GM10266 (cell line): ENCODE data around the gene CPNE7.

Source experiments
- DNase-seq: peaks from one replicate; pipeline ENCODE4 v3.0.0; 2012; ENCODE audit errors: extremely low spot score
- CTCF ChIP-seq: IDR thresholded peaks from 2 replicates; pipeline ENCODE4 v1.5.1; 2012; ENCODE audit warnings: mild to moderate bottlenecking, low read depth; ENCODE audit not compliant: control insufficient read depth, insufficient read depth; ENCODE audit errors: missing control alignments

CPNE7 gene

GRCh38 chr16:89562939-89563338 is 12.6 kb upstream of the CPNE7 start:
- no peak for TF ChIP-seq CTCF
- no peak for DNase-seq

- TF ChIP-seq CTCF, result no peak
- no peak for DNase-seq
These were observed 11.7 kb upstream of the CPNE7 start for GRCh38 chr16:89563639-89564392.

GRCh38 chr16:89564476-89565255 is 10.9 kb upstream of the CPNE7 start:
- no peak for DNase-seq
- no peak for TF ChIP-seq CTCF

- no peak for TF ChIP-seq CTCF
- no peak for DNase-seq
These were observed 10.4 kb upstream of the CPNE7 start for GRCh38 chr16:89565256-89565505.

GRCh38 chr16:89565506-89566372 is 9.8 kb upstream of the CPNE7 start:
- DNase-seq, result no peak
- TF ChIP-seq CTCF, result peak; percentile 71

- no peak for DNase-seq
- TF ChIP-seq CTCF, result no peak
These were observed 7.6 kb upstream of the CPNE7 start for GRCh38 chr16:89567656-89568594.
